NB4 (cell line): ENCODE measurements around the gene GPX8.
A peak's percentile ranks its signal among the peaks of the same experiment; 100 is the strongest.

Experiments
- DNase-seq: peaks from one replicate; pipeline ENCODE4 v3.0.0; 2010; ENCODE audit warnings: low read depth
- H3K4me3 ChIP-seq: one replicate; pipeline ENCODE4 v1.5.1; 2011; ENCODE audit warnings: mild to moderate bottlenecking, low read depth, low read length, moderate library complexity
- MYC ChIP-seq: IDR thresholded peaks from 2 replicates; pipeline ENCODE4 v1.6.1; 2011; ENCODE audit warnings: low read depth, low read length
- POLR2A ChIP-seq: IDR thresholded peaks from 2 replicates; pipeline ENCODE4 v1.6.1; 2011; ENCODE audit warnings: mild to moderate bottlenecking; ENCODE audit not compliant: insufficient read length; ENCODE audit errors: extremely low read depth
- TF ChIP-seq, protein P1 (sequence below): IDR thresholded peaks from one replicate; pipeline ENCODE4 v1.5.1; 2012; ENCODE audit warnings: low read depth, low read length
- TF ChIP-seq, protein P2 (sequence below): IDR thresholded peaks from 2 replicates; pipeline ENCODE4 v1.6.1; 2011; ENCODE audit warnings: low read depth, low read length

GPX8 gene

DNA sequence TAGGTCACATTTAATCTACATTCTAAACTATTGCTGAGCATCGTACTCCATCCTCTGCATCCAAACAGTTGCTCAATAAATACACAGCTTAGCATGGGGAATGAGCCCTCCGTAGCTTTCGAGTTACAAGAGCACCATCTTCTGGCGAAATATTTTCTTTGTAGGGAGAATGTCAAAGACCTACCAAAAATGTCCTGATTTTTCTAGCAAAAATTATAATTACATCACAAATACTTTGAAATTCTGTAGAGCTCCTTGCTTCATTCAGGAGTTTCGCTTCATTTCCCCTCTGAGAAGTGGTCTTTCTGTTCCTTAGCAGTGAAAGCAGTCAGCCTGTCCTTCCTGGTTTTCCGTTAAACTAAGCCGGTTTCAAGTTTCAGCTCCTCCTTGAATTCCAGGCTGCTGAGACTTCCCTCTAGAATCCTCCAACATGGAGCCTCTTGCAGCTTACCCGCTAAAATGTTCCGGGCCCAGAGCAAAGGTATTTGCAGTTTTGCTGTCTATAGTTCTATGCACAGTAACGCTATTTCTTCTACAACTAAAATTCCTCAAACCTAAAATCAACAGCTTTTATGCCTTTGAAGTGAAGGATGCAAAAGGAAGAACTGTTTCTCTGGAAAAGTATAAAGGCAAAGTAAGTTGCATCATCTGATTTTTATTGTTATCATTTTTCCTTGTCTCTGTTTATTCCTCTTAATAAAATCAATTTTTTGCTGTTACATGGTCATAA lies at the start of gene GPX8:
GPX8 (plus strand) TSS at position 409 of the 730 bp plus-strand sequence; CDS start at position 431, 22 bp downstream.
- no peak for TF ChIP-seq MYC
- TF ChIP-seq, protein P1, sequence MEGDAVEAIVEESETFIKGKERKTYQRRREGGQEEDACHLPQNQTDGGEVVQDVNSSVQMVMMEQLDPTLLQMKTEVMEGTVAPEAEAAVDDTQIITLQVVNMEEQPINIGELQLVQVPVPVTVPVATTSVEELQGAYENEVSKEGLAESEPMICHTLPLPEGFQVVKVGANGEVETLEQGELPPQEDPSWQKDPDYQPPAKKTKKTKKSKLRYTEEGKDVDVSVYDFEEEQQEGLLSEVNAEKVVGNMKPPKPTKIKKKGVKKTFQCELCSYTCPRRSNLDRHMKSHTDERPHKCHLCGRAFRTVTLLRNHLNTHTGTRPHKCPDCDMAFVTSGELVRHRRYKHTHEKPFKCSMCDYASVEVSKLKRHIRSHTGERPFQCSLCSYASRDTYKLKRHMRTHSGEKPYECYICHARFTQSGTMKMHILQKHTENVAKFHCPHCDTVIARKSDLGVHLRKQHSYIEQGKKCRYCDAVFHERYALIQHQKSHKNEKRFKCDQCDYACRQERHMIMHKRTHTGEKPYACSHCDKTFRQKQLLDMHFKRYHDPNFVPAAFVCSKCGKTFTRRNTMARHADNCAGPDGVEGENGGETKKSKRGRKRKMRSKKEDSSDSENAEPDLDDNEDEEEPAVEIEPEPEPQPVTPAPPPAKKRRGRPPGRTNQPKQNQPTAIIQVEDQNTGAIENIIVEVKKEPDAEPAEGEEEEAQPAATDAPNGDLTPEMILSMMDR = peak; percentile 41
- no peak for TF ChIP-seq POLR2A
- H3K4me3 ChIP-seq = no peak within 1 kb of the TSS
- peak; percentile 56 for DNase-seq

- TF ChIP-seq MYC = no peak
- TF ChIP-seq, protein P2, sequence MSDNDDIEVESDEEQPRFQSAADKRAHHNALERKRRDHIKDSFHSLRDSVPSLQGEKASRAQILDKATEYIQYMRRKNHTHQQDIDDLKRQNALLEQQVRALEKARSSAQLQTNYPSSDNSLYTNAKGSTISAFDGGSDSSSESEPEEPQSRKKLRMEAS = no peak
- TF ChIP-seq, protein P1 = no peak
- no peak for TF ChIP-seq POLR2A
- DNase-seq = no peak
- H3K4me3 ChIP-seq = no peak overlapping the region
Measured at GRCh38 chr5:55110217-55110616, 49.8 kb upstream of the GPX8 start.

DNA sequence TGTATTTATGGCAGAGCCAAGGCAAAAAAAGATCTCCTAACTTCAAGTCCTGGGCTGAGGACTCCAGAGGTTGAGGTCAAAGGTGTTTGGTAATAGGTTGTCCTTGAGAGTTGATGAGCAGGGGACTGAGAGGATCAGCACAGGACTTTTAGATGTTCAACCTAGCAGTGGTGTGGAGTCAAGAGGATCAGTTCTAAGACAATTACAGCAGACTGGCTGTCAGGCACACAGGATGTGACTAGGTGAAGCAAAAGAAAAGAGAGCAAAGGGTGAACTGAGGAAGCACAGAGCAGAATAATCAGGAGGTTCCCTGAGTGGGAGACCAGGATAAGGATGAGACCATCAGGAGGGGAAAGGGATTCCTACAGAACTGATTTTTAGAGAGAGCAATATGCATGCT lies 46.6 kb upstream of the GPX8 start:
- TF ChIP-seq, protein P2 = no peak
- TF ChIP-seq, protein P1 = no peak
- TF ChIP-seq MYC (no peak), POLR2A (no peak)
- no peak overlapping the region for H3K4me3 ChIP-seq
- DNase-seq = no peak

DNA sequence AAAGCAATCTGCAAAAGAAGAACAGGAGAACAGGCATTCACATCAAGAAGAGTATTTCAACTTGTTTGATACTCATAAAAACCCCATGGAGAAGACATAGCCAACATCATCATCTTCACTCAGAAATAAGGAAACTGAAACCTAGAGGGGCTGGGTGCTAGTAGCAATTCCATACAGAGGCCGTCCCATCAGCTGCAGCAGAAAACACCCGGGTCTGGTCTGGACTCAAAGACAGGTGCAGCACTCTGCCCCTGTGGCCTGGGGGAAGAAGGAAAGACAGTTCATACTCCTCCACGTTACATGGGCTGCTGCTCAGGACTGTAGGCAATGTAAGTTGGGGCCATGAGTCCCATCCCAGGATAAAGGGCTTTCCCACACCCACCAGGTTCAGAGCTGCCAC lies 45.9 kb upstream of the GPX8 start:
- no peak overlapping the region for H3K4me3 ChIP-seq
- TF ChIP-seq, protein P2 = no peak
- DNase-seq = no peak

- no peak overlapping the region for H3K4me3 ChIP-seq
- DNase-seq = no peak
- TF ChIP-seq MYC (no peak), POLR2A (no peak)
- TF ChIP-seq, protein P2 = no peak
- TF ChIP-seq, protein P1 = no peak
Measured at GRCh38 chr5:55123365-55123764, 36.6 kb upstream of the GPX8 start.

- DNase-seq = no peak
- TF ChIP-seq, protein P1 = no peak
- no peak for TF ChIP-seq POLR2A
- TF ChIP-seq MYC = no peak
- TF ChIP-seq, protein P2 = no peak
- H3K4me3 ChIP-seq = no peak overlapping the region
Measured at GRCh38 chr5:55134053-55134722, 25.8 kb upstream of the GPX8 start.
